ENCODE results near the gene PGM5.
"Not testable (repeated sequence)": the region's sequence is repeated elsewhere in the genome, so short reads cannot be mapped to it uniquely, and the experiment has no call there.

Gene PGM5

GRCh38 chr9:68366933-68367547, 10.6 kb downstream of the PGM5 start:
- FAIRE-seq; DNase-seq (ENCODE audit: insufficient read length, low spot score): not testable (repeated sequence)

- not testable (repeated sequence) for FAIRE-seq
These were observed 19.4 kb downstream of the PGM5 start for GRCh38 chr9:68375789-68376188.

GRCh38 chr9:68377723-68378122, 21.3 kb downstream of the PGM5 start:
- DNase-seq (ENCODE audit: insufficient read length, low spot score): not testable (repeated sequence)

More at GRCh38 chr9:68375789-68376188, 19.4 kb downstream of the PGM5 start:
- not testable (repeated sequence) for DNase-seq (ENCODE audit: insufficient read length, low spot score)

DNA sequence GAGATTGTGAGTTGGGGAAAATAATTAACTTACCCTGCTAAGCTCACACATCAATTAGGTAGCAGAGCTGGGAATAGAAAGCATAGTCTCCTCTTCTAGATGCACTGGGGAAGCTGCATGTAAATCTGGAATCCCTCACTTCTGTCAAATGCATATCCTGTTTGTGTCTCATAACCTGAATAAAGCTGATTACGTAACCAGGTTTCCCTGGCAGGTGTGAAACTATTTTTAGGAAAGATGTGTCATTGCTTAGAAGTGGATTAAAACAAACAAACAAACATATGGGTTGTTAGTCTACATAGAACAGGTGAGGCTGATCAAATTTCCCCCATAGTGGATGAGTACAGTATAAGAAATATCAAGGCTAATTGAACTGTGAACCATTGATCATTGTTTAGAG, 27.5 kb downstream of the PGM5 start:
- FAIRE-seq; DNase-seq (ENCODE audit: insufficient read length, low spot score): not testable (repeated sequence)

More at GRCh38 chr9:68377723-68378122, 21.3 kb downstream of the PGM5 start:
- FAIRE-seq: not testable (repeated sequence)

DNA sequence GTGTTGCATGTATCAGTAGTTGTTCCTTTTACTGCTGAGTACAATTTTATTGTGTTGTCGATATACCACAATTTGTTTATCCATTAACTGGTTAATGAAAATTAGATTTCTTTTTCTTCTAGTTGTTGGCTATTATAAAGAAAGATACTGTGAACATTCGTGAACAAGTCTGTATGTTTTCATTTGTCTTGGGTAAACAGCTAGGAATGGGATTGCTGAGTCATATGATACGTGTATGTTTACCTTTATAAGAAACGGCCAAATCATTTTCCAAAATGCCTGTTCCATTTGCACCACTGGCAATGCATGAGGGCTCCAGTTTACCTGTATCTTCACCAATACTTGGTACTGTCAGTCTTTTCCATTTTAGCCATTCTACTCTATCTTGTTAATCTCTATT, 33.1 kb downstream of the PGM5 start:
- DNase-seq (ENCODE audit: insufficient read length, low spot score); FAIRE-seq: not testable (repeated sequence)

- DNase-seq (ENCODE audit: insufficient read length, low spot score); FAIRE-seq: not testable (repeated sequence)
These were observed 34.3 kb downstream of the PGM5 start for GRCh38 chr9:68390737-68391136.

DNA sequence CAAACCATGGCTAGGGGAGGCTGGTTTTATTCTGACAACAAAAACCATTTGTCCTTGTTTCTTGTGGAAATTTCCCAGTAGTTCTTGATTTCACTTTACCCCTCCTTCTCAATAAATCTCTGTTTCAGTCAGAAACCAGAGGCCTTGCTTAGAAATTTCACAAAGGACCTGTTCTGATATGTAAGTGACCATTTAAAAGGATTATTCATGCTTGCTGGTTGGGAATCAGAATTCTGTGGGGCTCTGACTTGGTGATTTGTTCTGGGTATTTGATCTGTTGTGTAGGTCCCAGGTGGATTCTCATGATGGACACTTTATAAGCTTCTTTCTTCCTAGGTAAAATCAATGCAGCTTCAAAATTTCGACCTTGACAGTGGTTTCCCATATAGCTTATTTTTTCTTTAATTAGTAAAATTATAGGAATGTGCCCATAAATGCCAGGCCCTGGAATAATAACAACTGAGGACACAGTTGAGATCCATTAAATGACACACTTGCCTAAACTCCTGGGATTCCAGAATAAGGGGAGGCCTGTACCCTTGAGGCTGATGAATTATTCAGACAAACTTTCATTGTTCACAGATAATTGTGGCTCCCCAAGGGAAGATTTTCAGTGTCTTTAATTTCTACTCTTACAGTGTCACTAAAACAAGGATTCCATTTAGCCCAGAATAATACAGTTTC, 40.1 kb downstream of the PGM5 start:
- not testable (repeated sequence) for FAIRE-seq; DNase-seq (ENCODE audit: insufficient read length, low spot score)

DNA sequence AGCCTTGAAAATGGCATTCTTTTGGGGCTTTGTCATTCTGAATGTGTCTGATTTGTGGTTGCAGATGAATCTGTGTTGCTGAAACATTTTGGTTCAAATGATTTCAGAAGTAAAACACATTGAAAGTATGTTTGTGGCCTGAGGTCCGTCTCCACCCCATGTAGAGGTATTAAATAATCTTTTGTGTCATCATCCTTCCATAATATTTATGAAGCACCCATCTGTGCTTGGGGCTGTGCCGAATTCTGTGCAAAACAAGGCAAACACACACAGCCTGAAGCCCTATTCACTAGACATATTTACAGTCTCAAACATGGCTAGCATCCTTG, 40.6 kb downstream of the PGM5 start:
- FAIRE-seq; DNase-seq (ENCODE audit: insufficient read length, low spot score): not testable (repeated sequence)

- not testable (repeated sequence) for DNase-seq (ENCODE audit: insufficient read length, low spot score); FAIRE-seq
These were observed 41.4 kb downstream of the PGM5 start for GRCh38 chr9:68397796-68398195.

GRCh38 chr9:68398324-68398723, 41.9 kb downstream of the PGM5 start:
- not testable (repeated sequence) for FAIRE-seq; DNase-seq (ENCODE audit: insufficient read length, low spot score)

- FAIRE-seq; DNase-seq (ENCODE audit: insufficient read length, low spot score): not testable (repeated sequence)
These were observed 48.2 kb downstream of the PGM5 start for GRCh38 chr9:68404421-68405185.

DNA sequence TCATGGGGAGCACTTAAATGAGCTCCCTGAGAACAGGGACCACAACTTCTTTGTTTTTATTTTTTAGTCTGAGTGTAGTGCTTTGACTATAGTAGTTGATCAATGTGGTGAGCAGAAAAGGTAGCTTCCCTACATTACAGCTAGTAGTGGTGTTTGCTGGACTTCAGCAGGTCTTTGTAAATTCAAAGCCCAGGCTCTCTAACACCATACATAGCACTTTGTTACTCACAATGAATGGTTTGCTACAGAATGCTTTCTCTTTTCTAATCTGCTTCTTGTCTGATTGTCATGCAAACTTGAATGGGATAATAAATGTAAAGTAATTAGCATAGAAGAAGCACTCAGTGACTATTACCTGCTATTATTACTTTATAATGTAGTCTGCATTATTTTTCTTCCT, 55.5 kb downstream of the PGM5 start:
- FAIRE-seq; DNase-seq (ENCODE audit: insufficient read length, low spot score): not testable (repeated sequence)

- FAIRE-seq; DNase-seq (ENCODE audit: insufficient read length, low spot score): not testable (repeated sequence)
These were observed 56.3 kb downstream of the PGM5 start for GRCh38 chr9:68412754-68413153.

DNA sequence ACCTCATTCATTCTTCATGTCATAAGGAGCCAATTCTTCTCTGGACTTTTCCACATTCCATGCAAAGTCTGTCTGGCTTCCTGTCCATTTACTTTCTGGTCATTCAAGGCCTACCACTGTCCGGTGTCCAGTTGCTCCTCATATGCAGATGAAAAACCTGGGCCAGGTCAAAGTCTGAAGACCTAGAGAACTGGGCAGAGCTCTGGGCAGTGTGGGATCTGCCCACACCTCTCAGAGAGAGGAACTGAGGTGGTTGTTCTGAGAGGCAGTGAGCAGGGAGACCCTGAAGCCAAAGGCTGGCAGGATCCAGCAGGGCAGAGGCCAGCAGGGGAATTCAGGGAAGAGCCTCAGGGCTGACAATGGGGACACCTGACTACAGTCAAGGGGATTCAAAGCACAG, 58.7 kb downstream of the PGM5 start:
- FAIRE-seq; DNase-seq (ENCODE audit: insufficient read length, low spot score): not testable (repeated sequence)

DNA sequence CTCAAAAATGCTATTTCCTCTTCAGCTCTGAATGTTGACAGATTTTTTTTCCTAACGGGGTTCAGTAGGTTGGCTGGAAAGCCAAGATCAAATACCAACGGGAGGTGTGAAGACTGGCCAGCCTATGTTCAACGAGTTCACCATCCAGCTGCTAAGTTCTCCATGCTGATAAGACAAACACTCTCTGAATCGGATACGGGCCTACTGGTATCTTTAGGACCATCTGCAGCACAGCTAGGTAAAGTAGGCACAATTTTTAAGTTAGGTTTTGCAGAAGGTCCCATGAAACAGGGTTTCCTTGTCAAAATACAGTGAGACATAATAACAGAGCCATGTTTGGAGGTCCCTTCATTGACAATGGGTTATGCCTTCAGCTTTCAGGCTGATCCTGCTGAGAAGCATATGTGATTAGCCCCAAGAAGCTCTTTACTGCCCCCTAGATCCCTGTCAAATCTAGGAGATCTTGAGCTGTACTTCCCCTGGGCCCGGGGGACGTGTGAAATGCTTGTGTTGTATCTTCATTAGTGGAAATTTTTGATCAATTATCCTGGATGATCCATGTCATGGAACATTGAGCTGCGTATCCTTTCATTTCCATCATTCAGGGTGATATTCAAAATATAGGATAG, 60.6 kb downstream of the PGM5 start:
- DNase-seq (ENCODE audit: insufficient read length, low spot score) (no peak), FAIRE-seq (no peak)
- TF ChIP-seq TAF1 (IDR thresholded peaks at IDR 0.05; ENCODE audit: low read depth, low read length): no peak
- TF ChIP-seq SPI1 (IDR thresholded peaks at IDR 0.05; ENCODE audit: low read depth, low read length): no peak
- TF ChIP-seq POU2F2 (IDR thresholded peaks at IDR 0.05; ENCODE audit: low read depth, low read length): no peak
- TF ChIP-seq POLR2AphosphoS5 (IDR thresholded peaks at IDR 0.05; ENCODE audit: low read depth, low read length): no peak
- TF ChIP-seq PAX5 (IDR thresholded peaks at IDR 0.05; ENCODE audit: insufficient read depth, low read length, severe bottlenecking): no peak
